Umbilical cord (tissue), 2 donors: ENCODE measurements around the gene MAPK8. TPM values are rescaled to one million over a fixed set of nuclear protein-coding genes. Genes with fewer than 3 reads are reported as not detected.
"Not testable (repeated sequence)": the region's sequence is repeated elsewhere in the genome, so short reads cannot be mapped to it uniquely, and the experiment has no call there.

Experiments
- DNase-seq: peaks from one replicate; pipeline ENCODE4 v3.0.0-alpha.2; 2015; ENCODE audit warnings: low spot score
- total RNA-seq: library from RNA; depleted of rRNA; stranded (reverse); fragments of >200 nt; gene quantifications from one replicate; pipeline ENCODE4 v1.2.3, GENCODE V29; 2014; ENCODE audit warnings: low replicate concordance; ENCODE audit not compliant: insufficient read depth

The MAPK8 gene
- total RNA-seq, 1 donor from 2014 or later: 56.1 TPM

- DNase-seq: no peak
These were observed 110.2 kb downstream of the MAPK8 start for GRCh38 chr10:48416584-48417232.

- no peak for DNase-seq
These were observed 110.9 kb downstream of the MAPK8 start for GRCh38 chr10:48417374-48417773.

- DNase-seq: no peak
These were observed 111.8 kb downstream of the MAPK8 start for GRCh38 chr10:48418189-48418788.

DNA sequence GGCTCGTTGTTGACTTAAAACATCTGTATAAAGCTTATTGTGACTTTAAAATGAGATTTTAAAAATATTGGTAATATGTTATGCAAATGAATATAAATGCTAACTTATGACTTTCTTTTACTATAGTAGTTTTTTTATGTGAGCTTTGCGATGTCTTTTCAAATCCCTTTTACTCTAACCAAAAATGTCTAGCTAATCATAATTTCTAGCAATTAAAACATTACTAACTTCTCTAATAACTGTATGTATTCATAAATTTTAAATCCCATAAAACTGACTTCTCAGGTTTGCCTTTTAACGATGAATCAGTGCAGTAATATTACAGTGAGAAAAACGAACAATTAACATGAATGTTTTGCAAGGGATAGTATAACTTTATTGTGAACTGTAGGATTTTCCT, 113.2 kb downstream of the MAPK8 start:
- DNase-seq: no peak

DNA sequence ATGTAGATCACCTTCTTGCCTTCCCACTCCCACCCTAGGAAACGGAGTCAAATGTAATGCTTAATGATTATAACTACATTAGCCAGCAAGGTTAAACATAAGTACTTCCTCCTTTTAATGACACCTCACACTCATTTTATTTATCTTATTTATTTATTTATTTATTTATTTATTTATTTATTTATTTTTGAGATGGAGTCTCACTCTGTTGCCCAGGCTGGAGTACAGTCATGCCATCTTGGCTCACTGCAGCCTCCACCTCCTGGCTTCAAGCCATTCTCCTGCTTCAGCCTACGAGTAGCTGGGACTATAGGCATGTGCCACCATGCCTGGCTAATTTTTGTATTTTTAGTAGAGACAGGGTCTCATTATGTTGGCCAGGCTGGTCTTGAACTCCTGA, 115.4 kb downstream of the MAPK8 start:
- not testable (repeated sequence) for DNase-seq

DNA sequence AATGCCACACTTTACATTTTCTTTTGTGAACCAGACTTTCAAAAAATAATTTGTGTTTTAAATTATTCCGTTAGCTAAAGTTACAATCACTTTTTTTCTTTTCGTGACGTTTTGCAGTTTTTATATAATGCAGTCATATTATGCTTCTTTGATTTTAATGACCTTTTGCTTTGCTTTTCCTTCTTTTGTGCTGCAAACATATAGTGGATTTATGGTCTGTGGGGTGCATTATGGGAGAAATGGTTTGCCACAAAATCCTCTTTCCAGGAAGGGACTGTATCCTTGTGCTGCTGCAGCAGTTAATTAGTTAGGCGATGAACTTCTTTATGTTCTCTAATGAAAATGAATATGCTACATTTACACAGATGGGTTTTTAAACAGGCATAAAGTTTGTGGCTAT, 117.4 kb downstream of the MAPK8 start:
- DNase-seq: peak; percentile 9

DNA sequence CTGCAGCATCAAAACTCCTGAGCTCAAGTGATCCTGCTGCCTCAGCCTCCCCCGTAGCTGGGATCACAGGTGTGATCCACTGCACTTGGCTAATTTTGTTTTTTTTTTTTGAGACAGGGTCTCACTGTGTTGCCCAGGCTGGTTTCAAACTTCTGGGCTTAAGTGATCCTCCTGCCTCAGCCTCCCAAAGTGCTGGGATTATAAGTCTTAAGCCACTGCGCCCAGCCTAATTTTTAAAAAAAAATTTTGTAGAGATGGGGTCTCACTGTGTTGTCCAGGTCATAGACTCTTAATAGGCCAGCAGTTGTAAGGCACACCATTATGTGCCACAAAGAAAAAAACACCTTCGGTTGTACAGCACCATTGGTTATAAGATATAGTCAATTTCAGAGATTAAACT, 122.4 kb downstream of the MAPK8 start:
- no peak for DNase-seq

- DNase-seq: no peak
These were observed 122.8 kb downstream of the MAPK8 start for GRCh38 chr10:48429309-48429708.

DNA sequence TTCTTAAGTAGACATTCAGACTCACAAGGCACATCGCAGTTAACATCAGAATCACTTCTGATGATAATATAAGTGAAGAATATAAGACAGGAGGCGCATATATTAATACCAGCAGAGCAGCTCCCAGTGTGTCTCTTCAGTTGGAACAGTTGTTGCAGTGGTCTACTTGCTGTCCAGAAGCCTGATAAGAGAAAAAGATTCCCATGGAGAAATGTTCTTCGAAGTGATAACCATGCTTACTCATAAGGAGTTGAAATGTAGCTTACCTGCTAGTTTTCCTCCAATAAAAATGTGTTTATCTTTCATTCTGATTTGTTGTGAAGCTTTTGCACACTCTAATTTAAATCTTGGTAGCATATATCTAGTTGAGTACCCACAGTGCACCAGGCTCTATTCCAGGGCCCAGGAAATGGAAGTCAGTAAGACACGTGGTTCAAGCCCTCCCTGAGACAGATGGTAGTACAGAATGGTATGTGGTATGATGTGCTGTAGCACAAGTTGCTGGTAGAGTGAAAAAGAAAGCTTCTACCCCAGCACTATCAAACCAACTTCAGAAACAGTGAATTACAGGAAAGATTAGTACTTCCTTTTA, 124.0 kb downstream of the MAPK8 start:
- no peak for DNase-seq

DNA sequence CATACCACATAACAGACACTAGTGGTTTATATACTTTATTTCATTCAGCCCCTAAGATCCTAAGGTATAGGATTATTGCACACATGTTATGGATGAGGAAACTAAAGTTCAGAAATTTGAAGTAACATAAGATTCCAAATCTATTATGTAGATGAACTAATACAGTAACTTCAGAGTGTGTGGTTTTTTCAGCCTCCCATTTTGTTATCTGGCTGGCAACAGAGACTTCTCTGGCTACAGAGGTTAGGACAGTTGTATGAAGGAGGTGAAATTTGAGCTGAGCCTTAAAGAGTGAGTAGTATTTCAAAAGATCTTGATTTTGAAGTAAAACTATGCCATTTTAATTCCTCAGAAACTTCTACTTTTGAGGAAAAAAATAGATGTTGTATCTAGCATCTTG, 125.4 kb downstream of the MAPK8 start:
- DNase-seq: no peak

DNA sequence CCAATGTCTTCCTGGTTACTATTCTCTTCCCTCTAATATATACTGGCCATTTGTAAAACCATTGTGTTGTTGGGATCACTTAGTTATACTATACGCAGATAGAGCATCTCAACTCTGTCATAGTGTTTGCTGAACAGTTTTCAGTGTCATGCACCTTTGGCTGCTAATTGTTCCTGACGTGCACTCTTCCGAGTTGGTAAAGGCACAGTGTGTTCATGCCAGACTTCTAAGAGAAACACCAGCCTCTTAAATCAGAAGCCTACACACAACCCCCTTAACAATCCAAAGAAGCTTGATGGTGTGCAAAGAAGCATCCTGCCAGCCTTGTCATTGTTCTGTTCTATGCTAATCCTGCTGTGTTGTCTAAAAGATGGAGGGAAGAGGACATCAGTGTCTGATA, 131.1 kb downstream of the MAPK8 start:
- no peak for DNase-seq

DNA sequence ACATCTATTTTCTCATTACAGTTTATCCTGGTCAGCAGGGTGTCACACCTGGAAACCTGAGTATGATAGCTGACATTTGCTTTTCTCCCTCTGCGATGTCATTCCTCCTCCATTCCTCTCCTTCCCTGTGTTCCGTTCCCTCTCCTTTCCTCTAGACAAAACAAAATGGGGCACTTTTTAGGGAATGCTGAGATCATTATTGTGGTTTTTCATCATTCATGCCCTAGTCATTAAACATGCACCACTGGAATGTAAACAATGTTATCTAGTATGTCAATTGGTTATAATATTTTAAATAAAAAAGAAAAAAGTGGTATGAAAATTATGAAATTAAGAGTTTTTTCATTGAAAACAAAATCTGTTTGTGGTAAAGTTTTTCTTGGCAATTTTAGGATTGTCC, 132.6 kb downstream of the MAPK8 start:
- no peak for DNase-seq

DNA sequence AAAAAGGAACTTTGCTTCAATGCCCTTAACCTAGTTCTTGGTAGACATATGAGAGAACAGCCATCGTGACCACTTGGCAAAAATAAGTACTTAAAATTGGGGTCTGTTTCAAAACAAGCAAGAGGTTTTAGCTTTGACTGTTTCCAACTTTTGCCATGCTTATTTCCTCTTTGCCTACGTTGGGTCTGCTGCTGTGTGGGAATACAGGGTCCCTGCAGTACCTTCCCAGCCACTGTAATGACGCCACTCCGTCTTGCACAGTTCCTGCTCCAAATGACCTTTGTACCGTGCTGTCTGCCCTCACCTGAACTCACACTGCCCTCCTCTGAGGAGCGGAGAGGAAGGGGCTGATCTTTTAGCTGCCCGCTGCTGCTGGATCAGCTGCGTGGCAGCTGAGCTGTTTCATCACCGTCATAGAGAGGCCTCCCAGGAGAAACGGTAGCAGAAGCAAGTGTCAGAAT, 133.1 kb downstream of the MAPK8 start:
- no peak for DNase-seq

DNA sequence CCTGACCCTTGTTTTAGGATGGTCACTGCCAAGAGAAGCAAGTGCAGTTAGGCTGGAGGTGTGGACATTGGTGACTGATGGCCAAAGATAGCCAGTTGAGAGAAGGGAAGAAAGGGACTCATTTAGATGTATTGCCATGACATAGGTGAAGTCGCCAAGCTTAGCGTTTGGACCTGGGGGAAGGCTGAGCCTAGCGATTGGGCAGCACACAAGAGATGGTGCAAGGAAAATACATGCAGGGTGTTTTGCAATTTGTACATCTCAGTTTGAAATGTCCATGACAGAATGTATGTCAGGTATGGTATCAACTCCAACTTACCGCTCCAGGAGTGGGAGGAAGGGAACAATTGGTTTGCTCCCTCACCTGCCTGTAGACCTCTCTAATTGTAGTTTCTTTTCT, 134.3 kb downstream of the MAPK8 start:
- no peak for DNase-seq

DNA sequence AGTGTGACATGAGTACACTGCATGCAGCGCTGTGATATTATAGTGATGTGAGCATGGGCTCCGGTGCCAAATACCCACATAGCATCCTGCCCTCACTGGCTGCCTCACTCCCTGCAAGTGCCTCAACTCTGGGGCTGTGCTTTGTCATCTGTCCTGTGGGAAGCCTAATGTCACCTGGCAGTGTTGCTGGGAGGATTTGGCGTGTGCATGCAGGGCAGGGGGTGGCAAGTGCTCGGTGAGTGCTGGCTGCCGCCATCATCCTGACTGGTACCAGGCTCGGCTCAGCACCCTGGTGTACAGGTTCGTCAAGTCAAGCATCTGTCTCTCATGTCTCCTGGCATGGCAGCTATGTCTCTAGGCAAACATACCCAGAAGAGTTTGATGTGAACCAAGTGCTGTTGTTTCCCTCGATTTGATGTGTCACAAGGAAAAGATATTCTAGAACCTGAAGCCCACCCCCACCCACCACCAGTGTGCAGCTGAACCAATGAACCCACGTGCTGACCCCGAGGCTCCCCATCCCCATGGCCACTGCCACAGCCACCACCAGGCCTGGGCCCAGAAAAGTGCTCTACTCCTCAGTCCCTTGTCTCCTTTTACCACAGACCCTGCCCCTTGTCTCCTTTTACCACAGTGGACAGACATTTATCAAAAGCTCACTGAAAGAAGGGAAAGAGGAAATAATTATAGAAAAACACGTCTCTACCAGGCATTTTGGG, 135.8 kb downstream of the MAPK8 start:
- no peak for DNase-seq

DNA sequence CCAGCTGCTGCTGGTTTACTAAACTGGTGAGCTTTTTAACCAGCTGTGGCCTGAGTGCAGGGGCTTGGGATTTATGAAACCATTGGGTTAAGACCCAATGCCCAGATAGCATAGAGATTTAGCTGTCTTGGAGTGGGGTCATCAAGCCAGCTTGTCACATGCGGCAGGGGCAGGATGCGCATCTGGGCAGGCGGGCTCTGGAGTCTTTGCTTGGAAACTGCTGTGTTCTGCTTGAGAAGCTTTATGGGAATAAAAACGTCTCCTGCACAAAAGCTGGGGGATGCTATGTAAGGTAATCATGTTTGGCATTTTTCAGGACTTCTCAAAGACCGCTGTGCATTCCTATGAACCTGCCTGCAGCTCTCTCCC, 136.3 kb downstream of the MAPK8 start:
- DNase-seq: no peak

DNA sequence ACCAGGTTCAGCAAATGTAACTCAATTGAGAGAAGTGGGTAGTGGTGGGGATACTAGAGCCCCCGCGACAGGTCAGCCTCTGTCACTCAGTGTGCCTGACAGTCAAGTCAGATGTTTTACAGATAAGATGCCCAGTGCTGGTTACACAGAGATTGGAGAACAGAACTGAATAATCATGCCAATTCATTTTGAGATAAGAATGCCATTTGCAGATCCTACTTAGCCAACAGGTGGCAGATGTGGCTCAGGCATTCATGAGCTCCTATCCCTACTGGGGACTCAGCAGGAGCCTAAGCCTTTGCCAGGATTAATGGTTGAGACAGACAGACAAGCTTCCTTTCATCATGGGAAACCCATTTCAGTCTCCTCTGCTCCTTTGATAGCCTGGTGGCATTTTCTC, 137.8 kb downstream of the MAPK8 start:
- peak; percentile 17 for DNase-seq

- no peak for DNase-seq
These were observed 138.7 kb downstream of the MAPK8 start for GRCh38 chr10:48444861-48445841.

- DNase-seq: no peak
These were observed 139.5 kb downstream of the MAPK8 start for GRCh38 chr10:48445932-48446331.

GRCh38 chr10:48446785-48447184, 140.3 kb downstream of the MAPK8 start:
- no peak for DNase-seq
